Stimulated activated CD8-positive, alpha-beta memory T cell treated with anti-CD3 and anti-CD28 coated beads, Interleukin-15, amount 100 ng/mL, for 1 hour (primary cell): ENCODE measurements around the gene SHLD1.

Experiments used
- DNase-seq: peaks from one replicate; pipeline ENCODE4 v3.0.0-alpha.2; 2020; ENCODE audit warnings: low read depth

The SHLD1 gene

GRCh38 chr20:5893052-5893451, 142.9 kb downstream of the SHLD1 start:
- no peak for DNase-seq

DNA sequence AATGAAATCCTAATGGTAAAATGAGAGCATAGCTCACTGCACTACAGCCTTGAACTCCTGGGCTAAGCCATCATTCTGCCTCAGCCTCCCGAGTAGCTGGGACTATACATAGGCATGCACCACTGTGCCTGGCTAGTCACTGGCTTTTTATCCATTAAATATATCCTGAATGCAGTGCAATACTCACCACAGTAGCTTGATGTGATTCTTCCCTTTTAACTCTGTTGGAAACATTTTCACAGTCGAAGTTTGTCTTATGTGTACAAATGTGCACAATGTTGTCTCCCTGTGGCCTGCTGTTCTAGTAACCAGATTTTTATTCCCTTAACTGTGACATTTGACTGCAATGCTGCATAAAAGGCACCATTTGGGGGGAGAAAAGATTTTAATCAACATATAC, 143.4 kb downstream of the SHLD1 start:
- DNase-seq: no peak

DNA sequence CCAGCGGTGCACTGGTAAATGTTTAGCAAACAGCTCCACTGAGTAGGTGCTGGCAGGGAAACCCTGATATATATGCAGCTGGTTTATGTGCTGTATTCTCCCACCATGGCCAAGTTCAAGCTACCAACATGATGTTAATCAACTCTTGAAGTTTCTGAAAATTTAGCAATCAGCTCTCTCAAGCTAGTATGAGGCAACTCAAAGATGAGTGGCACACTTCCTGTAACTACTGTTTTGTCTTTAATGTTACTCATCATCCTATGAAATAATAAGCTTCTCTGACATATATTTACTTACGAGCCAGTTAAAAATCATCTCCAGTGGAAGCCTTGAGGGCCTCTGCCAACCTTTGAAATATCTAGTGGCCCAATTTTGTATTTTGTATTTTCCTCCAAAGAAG, 145.4 kb downstream of the SHLD1 start:
- DNase-seq: no peak

- no peak for DNase-seq
Measured at GRCh38 chr20:5899444-5899843, 149.2 kb downstream of the SHLD1 start.

GRCh38 chr20:5900908-5901307, 150.7 kb downstream of the SHLD1 start:
- DNase-seq: no peak

- DNase-seq: no peak
Measured at GRCh38 chr20:5908981-5909380, 158.8 kb downstream of the SHLD1 start.

- no peak for DNase-seq
Measured at GRCh38 chr20:5910186-5910585, 160.0 kb downstream of the SHLD1 start.

DNA sequence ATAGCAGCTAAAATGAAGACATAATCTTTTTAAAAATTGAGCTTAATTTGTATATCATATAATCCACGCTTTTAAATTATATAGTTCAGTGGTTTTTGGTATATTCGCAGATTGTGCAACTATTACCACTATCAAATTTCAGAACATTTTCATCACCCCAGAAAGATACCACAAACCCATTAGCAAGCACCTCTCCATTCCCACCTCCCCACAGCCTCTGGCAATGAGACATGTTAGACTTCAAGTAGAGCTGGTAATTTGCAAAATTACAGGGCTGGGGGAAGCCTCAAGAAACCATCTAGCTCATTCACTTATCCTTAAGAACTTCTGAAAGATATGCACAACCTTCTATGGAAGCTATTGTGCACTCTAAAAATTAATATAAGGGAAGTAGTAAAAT, 163.0 kb downstream of the SHLD1 start:
- DNase-seq: no peak
